A549 (cell line): ENCODE results near the gene FBLN5.

Experiments used
- CTCF ChIP-seq: fragments of >200 bp; sonication (Bioruptor Twin); formaldehyde crosslinking; IDR thresholded peaks from 3 replicates; pipeline ENCODE4 v1.5.1; 2016
- EP300 ChIP-seq, 2 experiments: fragments of >200 bp; sonication (Bioruptor Twin); formaldehyde crosslinking; IDR thresholded peaks; 2 replicates in 1 of 2; 3 replicates in 1 of 2; pipeline ENCODE4 v1.6.1; 2016 to 2017
- ESRRA ChIP-seq: fragments of 150-350 bp; IDR thresholded peaks from 2 replicates; pipeline ENCODE4 v1.6.1; 2014; ENCODE audit warnings: mild to moderate bottlenecking, low read length, borderline replicate concordance
- JUN ChIP-seq, 2 experiments: fragments of >200 bp; sonication (Bioruptor Twin); formaldehyde crosslinking; IDR thresholded peaks; 2 replicates in 1 of 2; 3 replicates in 1 of 2; pipeline ENCODE4 v1.6.1; 2016 to 2017
- KDM5A ChIP-seq: fragments of 200-600 bp; sonication (generic); IDR thresholded peaks from 2 replicates; pipeline ENCODE4 v1.6.1; 2016; ENCODE audit warnings: antibody characterized with exemption, mild to moderate bottlenecking
- MAX ChIP-seq: IDR thresholded peaks from 2 replicates; pipeline ENCODE4 v1.6.1; 2012
- POLR2A ChIP-seq: IDR thresholded peaks from 2 replicates; pipeline ENCODE4 v1.6.1; 2012; ENCODE audit warnings: mild to moderate bottlenecking, low read length
- POLR2AphosphoS2 ChIP-seq: conservative IDR thresholded peaks from 2 replicates; pipeline ENCODE4 v1.6.1; 2012; ENCODE audit warnings: low read length, improper control_type of control experiment, inconsistent platforms
- RAD21 ChIP-seq, 2 experiments: fragments of >200 bp in 1 of 2; sonication (Bioruptor Twin) in 1 of 2; formaldehyde crosslinking in 1 of 2; IDR thresholded peaks in 1 of 2; conservative IDR thresholded peaks in 1 of 2; 2 replicates in 1 of 2; 3 replicates in 1 of 2; pipeline ENCODE4 v1.6.1; 2012 to 2018; ENCODE audit warnings: inconsistent platforms in 1 of 2

- no peak for TF ChIP-seq CTCF
- no peak for TF ChIP-seq RAD21 (conservative IDR thresholded peaks at IDR 0.05 in 1 of 2, IDR thresholded peaks at IDR 0.05 in 1 of 2)
- TF ChIP-seq KDM5A: no peak
- 0 out of 5 replicates have a peak, but pooled peaks of 1 of the 2 experiments have one; percentile 50 for TF ChIP-seq JUN (IDR thresholded peaks at IDR 0.05)
- TF ChIP-seq MAX: no peak
- TF ChIP-seq EP300 (IDR thresholded peaks at IDR 0.05): no peak
- TF ChIP-seq ESRRA: no peak
- no peak for TF ChIP-seq POLR2A
- TF ChIP-seq POLR2AphosphoS2: no peak
Observed at GRCh38 chr14:91872517-91873470, 74.7 kb downstream of the FBLN5 start.
